NCI-H345 (cell line): ENCODE results near the gene NCOA5.

Source experiments
- DNase-seq: peaks from one replicate; lab custom pipeline; 2025; lab: John Stamatoyannopoulos, UW

The NCOA5 gene

GRCh38 chr20:46062151-46062550 lies 27.6 kb downstream of the NCOA5 start:
- DNase-seq: no peak

DNA sequence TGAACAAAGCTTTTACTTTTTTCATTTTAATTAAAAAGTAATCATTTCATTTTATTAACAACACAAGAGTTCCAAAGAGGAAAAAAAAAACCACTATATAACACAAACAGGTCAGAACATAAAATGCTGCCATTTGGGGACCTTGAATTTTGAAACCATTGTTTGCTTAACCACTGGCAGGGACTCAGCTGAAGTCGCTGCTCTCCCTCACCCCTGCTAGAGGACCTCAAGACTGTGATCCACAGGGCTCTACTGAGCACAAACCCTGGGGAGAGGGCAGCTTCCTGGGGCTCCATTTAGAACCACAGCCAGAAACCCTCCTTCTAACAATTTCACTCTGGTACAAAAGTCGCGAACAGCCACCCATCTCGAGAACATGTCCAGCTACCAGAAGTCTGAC lies 28.8 kb downstream of the NCOA5 start:
- DNase-seq: no peak

GRCh38 chr20:46060301-46060881 lies 29.4 kb downstream of the NCOA5 start:
- DNase-seq: peak; percentile 15

GRCh38 chr20:46058599-46059281 lies 31.0 kb downstream of the NCOA5 start:
- no peak for DNase-seq

- DNase-seq: no peak
These were observed 31.7 kb downstream of the NCOA5 start for GRCh38 chr20:46057856-46058598.

- DNase-seq: no peak
These were observed 32.5 kb downstream of the NCOA5 start for GRCh38 chr20:46056970-46057855.

- no peak for DNase-seq
These were observed 33.5 kb downstream of the NCOA5 start for GRCh38 chr20:46056027-46056833.

DNA sequence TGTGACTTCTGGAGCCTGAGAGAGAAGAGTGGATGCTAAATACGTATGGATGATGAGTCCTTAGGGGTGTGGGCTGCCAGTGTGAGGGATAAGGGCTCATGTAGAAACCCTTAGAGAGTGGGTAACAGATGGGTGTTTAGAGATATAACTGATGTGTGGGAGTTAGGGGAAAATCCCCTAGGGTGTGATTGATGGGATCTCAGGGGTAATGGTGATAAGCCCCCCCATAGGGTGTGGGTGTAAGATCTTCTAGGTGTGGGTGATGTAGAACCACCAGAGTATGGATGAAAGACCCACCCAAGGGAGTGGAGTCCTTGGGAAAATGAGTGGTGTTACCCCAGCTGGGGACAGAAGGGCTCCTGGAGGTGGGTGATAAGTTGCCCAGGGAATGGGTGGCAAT lies 34.5 kb downstream of the NCOA5 start:
- DNase-seq: no peak

- DNase-seq: no peak
These were observed 35.2 kb downstream of the NCOA5 start for GRCh38 chr20:46054606-46055005.

DNA sequence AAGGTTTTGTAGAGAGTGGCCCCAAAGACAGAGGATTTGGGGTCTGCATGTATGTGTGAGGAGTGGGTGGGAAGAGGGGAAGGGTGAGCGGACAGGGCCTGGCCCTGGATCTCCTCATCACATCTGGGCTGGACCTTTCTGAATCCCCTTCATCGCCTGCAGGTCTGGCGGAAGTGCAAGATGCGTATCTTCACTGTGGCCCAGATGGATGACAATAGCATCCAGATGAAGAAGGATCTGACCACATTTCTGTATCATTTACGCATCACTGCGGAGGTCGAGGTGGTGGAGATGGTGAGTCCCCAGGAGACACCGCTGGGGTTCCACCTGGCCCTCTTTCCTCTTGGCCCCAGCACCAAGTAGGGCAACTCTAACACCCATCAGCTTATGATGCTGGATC lies 36.3 kb downstream of the NCOA5 start:
- no peak for DNase-seq

GRCh38 chr20:46051556-46052308 lies 38.0 kb downstream of the NCOA5 start:
- DNase-seq: peak; percentile 82

GRCh38 chr20:46050885-46051284 lies 38.9 kb downstream of the NCOA5 start:
- DNase-seq: no peak

DNA sequence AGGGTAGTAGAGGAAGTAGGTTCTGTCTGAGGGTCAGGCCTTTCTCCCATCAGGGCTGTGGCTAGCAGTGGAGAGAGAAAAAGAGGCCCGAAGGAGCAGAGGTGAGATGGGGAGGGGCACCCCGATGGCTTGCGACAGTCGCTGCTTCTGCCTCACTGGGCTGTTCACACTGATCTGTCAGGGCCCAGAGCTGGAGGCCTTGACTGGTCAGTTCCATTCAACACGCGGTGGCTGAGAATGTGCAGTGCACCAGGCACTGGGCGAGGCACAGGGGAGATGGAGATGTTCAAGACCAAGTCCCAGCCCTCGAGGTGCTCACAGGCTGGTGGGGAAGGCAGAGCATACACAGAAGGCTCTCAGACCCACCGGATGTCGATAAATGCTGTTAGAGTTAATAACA lies 39.3 kb downstream of the NCOA5 start:
- no peak for DNase-seq

DNA sequence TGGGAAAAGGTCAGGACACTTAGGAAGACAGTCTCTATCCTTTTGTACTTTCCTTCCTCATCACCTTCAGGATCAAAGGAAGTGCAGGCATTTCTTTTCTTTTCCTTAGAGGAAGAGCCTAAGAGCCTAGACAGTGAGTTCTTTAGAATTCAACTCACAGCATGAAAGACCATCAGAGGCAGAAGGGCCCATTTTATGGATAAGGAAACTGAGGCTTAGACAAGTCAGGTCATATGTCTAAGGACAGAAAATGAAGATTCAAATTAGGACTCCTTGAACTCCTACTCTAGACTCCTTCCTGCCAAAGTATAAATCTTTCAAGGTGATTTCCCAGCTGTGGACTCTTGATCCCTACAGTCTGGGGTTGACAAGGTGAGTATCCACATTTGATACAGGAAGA lies 39.9 kb downstream of the NCOA5 start:
- no peak for DNase-seq

DNA sequence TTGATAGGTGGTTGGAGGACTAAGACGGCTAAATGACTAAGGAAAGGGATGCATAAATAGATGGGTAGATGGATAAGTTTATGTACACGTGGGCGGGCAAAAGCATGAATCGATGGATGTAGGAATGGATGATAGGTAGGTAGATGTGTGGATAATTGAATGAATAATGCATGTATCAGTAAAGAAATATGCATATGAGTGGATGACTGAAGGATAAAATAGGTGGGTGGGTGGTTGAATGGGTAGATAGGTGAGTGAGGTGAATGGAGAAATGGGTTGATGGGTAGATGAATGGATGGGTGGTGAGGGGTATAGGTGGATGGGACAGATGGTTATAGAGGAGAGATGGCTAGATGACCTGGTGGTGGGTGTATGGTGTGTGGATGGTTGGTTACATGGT lies 40.6 kb downstream of the NCOA5 start:
- no peak for DNase-seq

GRCh38 chr20:46047821-46048220 lies 41.9 kb downstream of the NCOA5 start:
- no peak for DNase-seq

DNA sequence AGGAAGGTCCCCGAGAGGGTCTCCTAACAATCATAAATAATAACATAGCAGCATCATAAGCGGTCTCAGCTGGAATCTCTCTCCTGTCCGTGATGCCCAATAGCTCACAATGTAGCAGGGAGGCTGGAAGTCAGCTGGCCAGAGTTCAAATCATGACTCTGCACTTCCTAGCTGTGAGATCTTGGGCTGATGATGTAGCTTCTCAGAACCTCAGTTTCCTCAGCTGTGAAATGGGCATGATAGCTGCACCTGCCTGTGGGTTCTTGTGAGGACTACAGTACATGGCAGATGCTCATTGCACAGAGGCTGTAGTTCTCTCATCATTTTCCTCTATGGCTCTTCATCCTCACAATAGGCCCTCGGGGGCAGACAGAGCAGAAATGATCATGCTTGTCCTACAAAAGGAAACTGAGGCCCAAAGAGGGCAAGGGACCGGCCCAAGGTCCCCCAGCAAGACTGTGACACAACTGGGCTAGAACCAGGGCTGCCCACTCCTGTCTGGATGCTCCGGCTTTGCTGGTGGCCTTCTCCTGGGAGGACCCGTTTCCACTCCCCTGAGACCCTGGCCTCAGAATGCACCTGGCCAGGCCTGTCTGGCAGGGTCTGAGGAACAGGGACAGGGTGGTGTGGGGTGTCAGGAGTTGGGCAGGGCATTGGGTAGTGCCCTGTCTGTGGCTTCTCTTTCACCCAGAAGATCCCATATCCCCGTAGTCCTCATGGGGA lies 43.0 kb downstream of the NCOA5 start:
- no peak for DNase-seq

DNA sequence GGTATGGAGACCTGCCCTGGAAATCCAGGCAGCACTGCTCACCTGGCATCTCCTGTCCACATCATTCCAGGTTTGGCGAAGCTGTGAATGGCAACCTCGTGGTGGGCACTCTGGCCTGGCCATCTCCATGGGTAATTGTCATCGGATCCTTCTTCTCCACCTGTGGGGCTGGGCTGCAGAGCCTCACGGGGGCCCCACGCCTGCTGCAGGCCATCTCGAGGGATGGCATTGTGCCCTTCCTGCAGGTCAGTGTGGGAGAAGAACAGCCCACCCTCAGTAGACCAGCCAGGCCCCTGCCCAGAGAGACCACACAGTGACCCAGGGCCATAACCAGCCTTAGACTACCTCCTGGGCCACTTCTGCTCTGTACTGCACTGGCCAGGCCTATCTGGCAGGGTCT lies 44.9 kb downstream of the NCOA5 start:
- DNase-seq: no peak

- DNase-seq: no peak
These were observed 46.2 kb downstream of the NCOA5 start for GRCh38 chr20:46043556-46043955.

- DNase-seq: no peak
These were observed 48.7 kb downstream of the NCOA5 start for GRCh38 chr20:46040902-46041535.
